Measurements from ENCODE around the gene RPL10A. TPM values are rescaled to one million over a fixed set of nuclear protein-coding genes. Genes with fewer than 3 reads are reported as not detected.

The RPL10A gene
- total and polyA plus RNA-seq, 2 of the 8 experiments (the other 6 are each of a cell fraction or from before 2014, with no cell fraction given): 1,893 to 2,948 TPM

- TF ChIP-seq CHD7 (IDR thresholded peaks at IDR 0.05; ENCODE audit: insufficient replicate concordance, low read length) (no peak), RXRA (IDR thresholded peaks at IDR 0.05; ENCODE audit: insufficient read depth, low read depth, low read length) (no peak), RBBP5 (IDR thresholded peaks at IDR 0.05; ENCODE audit: borderline replicate concordance, low read depth, low read length) (no peak), JUN (IDR thresholded peaks at IDR 0.05; ENCODE audit: low read depth, low read length) (no peak), YY1 (IDR thresholded peaks at IDR 0.05; ENCODE audit: low read depth, low read length) (no peak), NANOG (IDR thresholded peaks at IDR 0.05; ENCODE audit: insufficient read depth, low read depth, low read length, poor library complexity, severe bottlenecking) (no peak), SIX5 (IDR thresholded peaks at IDR 0.05; ENCODE audit: low read depth, low read length) (no peak), SP1 (IDR thresholded peaks at IDR 0.05; ENCODE audit: low read depth, low read length) (no peak), SIN3A (conservative IDR thresholded peaks at IDR 0.05 in 1 of 2, IDR thresholded peaks at IDR 0.05 in 1 of 2; ENCODE audit: low read depth in 1 of 2, low read length in 2 of 2) (no peak), CEBPB (IDR thresholded peaks at IDR 0.05; ENCODE audit: low read depth, low read length) (no peak), HDAC2 (IDR thresholded peaks at IDR 0.05; ENCODE audit: borderline replicate concordance in 1 of 2, low read depth in 2 of 2, low read length in 2 of 2) (no peak), FOSL1 (IDR thresholded peaks at IDR 0.05; ENCODE audit: insufficient read depth, low read depth, low read length) (no peak)
Observed at GRCh38 chr6:35480176-35480575, 12.0 kb downstream of the RPL10A start (continued).

Measured in H1 (cell line).